K562 (cell line): ENCODE results near the gene GALNT12. TPM values are rescaled to one million over a fixed set of nuclear protein-coding genes. Genes with fewer than 3 reads are reported as not detected.

ENCODE experiments used
- DEAF1 ChIP-seq: fragments of 450-650 bp; formaldehyde crosslinking; IDR thresholded peaks from 2 replicates; pipeline ENCODE4 v1.4.0; 2020; ENCODE audit warnings: mild to moderate bottlenecking, moderate library complexity
- EP300 ChIP-seq: IDR thresholded peaks from 2 replicates; pipeline ENCODE4 v1.6.1; 2012; ENCODE audit warnings: low read length, improper control_type of control experiment
- GATA2 ChIP-seq: sonication (generic); formaldehyde crosslinking; IDR thresholded peaks from 2 replicates; pipeline ENCODE4 v1.4.0; 2020; ENCODE audit warnings: mild to moderate bottlenecking, missing genetic modification reagents
- GTF2B ChIP-seq: IDR thresholded peaks from 2 replicates; pipeline ENCODE4 v1.6.1; 2011; ENCODE audit not compliant: insufficient read length; ENCODE audit errors: extremely low read depth
- GTF3C2 ChIP-seq: IDR thresholded peaks from 3 replicates; pipeline ENCODE4 v1.6.1; 2011; ENCODE audit warnings: borderline replicate concordance, mild to moderate bottlenecking, moderate library complexity; ENCODE audit not compliant: insufficient read length; ENCODE audit errors: extremely low read depth
- IRF1 ChIP-seq: sonication (generic); formaldehyde crosslinking; IDR thresholded peaks from 2 replicates; pipeline ENCODE4 v1.8.0; 2022; ENCODE audit warnings: missing genetic modification reagents, mild to moderate bottlenecking, borderline replicate concordance
- IRF9 ChIP-seq: fragments of 450-650 bp; IDR thresholded peaks from 2 replicates; pipeline ENCODE4 v1.6.1; 2016; ENCODE audit warnings: missing biosample characterization, missing genetic modification characterization
- MAX ChIP-seq: sonication (generic); formaldehyde crosslinking; IDR thresholded peaks from 2 replicates; pipeline ENCODE4 v1.9.0; 2022; ENCODE audit warnings: mild to moderate bottlenecking, missing genetic modification reagents
- NR0B1 ChIP-seq: fragments of 450-650 bp; IDR thresholded peaks from one replicate; pipeline ENCODE4 v1.6.1; 2018; ENCODE audit warnings: mild to moderate bottlenecking, moderate library complexity; ENCODE audit not compliant: partially characterized antibody
- PML ChIP-seq: IDR thresholded peaks from 2 replicates; pipeline ENCODE4 v1.6.1; 2012; ENCODE audit warnings: low read length, inconsistent platforms
- SMAD2 ChIP-seq: fragments of 150-350 bp; IDR thresholded peaks from 2 replicates; pipeline ENCODE4 v1.6.1; 2014; ENCODE audit warnings: low read depth, mild to moderate bottlenecking, low read length
- SRSF9 ChIP-seq: fragments of 200-400 bp; formaldehyde crosslinking; IDR thresholded peaks from 2 replicates; pipeline ENCODE4 v1.6.1; 2017; ENCODE audit warnings: low read depth, low read length, borderline replicate concordance
- STAG1 ChIP-seq: sonication (generic); formaldehyde crosslinking; IDR thresholded peaks from 2 replicates; pipeline ENCODE4 v1.5.0; 2020; ENCODE audit warnings: missing genetic modification reagents, borderline replicate concordance
- TAL1 ChIP-seq: fragments of 450-650 bp; IDR thresholded peaks from 2 replicates; pipeline ENCODE4 v1.6.1; 2016; ENCODE audit warnings: mild to moderate bottlenecking
- TCF7L2 ChIP-seq: fragments of 150-350 bp; IDR thresholded peaks from 2 replicates; pipeline ENCODE4 v1.6.1; 2016; ENCODE audit warnings: low read depth, mild to moderate bottlenecking, low read length, moderate library complexity
- XRCC4 ChIP-seq: IDR thresholded peaks from one replicate; pipeline ENCODE4 v1.6.1; 2011; ENCODE audit not compliant: insufficient read depth, insufficient read length; ENCODE audit errors: extremely low read depth
- ZEB2 ChIP-seq: fragments of 450-650 bp; IDR thresholded peaks from 2 replicates; pipeline ENCODE4 v1.6.1; 2016
- ZNF511 ChIP-seq: sonication (generic); formaldehyde crosslinking; IDR thresholded peaks from 2 replicates; pipeline ENCODE4 v1.8.0; 2022; ENCODE audit warnings: mild to moderate bottlenecking, missing genetic modification reagents
- polyA plus RNA-seq, 8 experiments: library from polyadenylated mRNA; depleted of rRNA in 4 of 8; stranded (reverse) in 5 of 8; unstranded in 3 of 8; fragments of >200 nt; fragmentation: Nextera tagmentation in 2 of 8; fragmentation: Illumina TruSeq in 1 of 8; extraction: Ambion mirVana in 2 of 8; extraction: Trizol in 1 of 8; gene quantifications; 2 replicates each; pipeline versions ENCODE4 v1.2.1 to v1.2.3, GENCODE V29; 2011 to 2014; ENCODE audit warnings: inconsistent platforms in 1 of 8, missing spikeins in 1 of 8
- total RNA-seq, 7 experiments: library from RNA; depleted of rRNA in 6 of 7; stranded (reverse); fragments of >200 nt in 6 of 7; fragmentation: Illumina TruSeq in 2 of 7; extraction: Trizol in 2 of 7; gene quantifications; 2 replicates each; pipeline versions ENCODE4 v1.2.1 to v1.2.3, GENCODE V29; 2011 to 2021; ENCODE audit warnings: low replicate concordance in 1 of 7

Gene GALNT12
- total and polyA plus RNA-seq, 9 of the 15 experiments (the other 6 are each of a cell fraction or from before 2014, with no cell fraction given): 29.7 to 82.9 (median 44.2) TPM

- TF ChIP-seq NR0B1 (no peak), EP300 (peak; percentile 19; the same call in 1 of the 2 replicates), SMAD2 (no peak), MAX (no peak), XRCC4 (no peak), SRSF9 (no peak), GTF2B (no peak), IRF9 (tag) (no peak), GTF3C2 (no peak), TAL1 (no peak), STAG1 (peak; percentile 79; the same call in 1 of the 2 replicates), IRF1 (CRISPR knock-in tag) (no peak), ZNF511 (CRISPR knock-in tag) (no peak), ZEB2 (peak; percentile 89), DEAF1 (CRISPR knock-in tag) (peak; percentile 91), TCF7L2 (no peak), GATA2 (CRISPR knock-in tag) (no peak), PML (peak; percentile 19; the same call in 1 of the 2 replicates)
Measured at GRCh38 chr9:98848450-98849149, 41.1 kb downstream of the GALNT12 start (continued).
